ENCODE results near the gene GID4. TPM values are rescaled to one million over a fixed set of nuclear protein-coding genes. Genes with fewer than 3 reads are reported as not detected.

GID4 gene
- total RNA-seq, 2 experiments from 2014 or later = 6.1 to 6.2 TPM

DNA sequence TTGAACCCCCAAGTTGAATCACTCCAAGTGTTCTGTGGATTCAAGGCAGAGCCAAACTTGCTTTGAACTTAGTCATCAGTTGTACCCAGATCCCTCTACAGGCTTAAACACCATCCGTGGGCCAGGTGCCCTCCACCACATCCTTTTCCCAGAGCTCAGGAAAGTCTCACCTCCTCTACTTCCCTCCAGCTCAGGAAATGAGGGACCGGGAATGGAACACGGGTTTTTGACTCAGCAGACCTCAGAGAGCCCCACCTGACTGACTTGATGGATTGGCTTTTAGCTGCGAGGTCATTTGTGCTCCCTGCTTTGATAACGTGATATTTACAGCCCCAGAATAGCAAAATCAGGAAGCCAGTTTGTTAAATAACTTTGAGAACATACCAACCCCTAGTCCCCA, 20.1 kb downstream of the GID4 start:
- Mint-ChIP-seq H3K9me3 (no peaks in the 10 kb centered on the region), H3K27ac (no peak overlapping the region), H3K4me1 (ENCODE audit: low read depth) (no peaks in the 10 kb centered on the region), H3K27me3 (no peaks in the 10 kb centered on the region), H3K36me3 (peaks cover 3% of the 10 kb centered on the region), H3K4me3 (no peak overlapping the region)
- intact Hi-C loops (cut with micrococcal nuclease) = no loop called here
- POLR2A ChIA-PET = no interaction called here
- CTCF ChIA-PET = no interaction called here
- DNase-seq = no peak

DNA sequence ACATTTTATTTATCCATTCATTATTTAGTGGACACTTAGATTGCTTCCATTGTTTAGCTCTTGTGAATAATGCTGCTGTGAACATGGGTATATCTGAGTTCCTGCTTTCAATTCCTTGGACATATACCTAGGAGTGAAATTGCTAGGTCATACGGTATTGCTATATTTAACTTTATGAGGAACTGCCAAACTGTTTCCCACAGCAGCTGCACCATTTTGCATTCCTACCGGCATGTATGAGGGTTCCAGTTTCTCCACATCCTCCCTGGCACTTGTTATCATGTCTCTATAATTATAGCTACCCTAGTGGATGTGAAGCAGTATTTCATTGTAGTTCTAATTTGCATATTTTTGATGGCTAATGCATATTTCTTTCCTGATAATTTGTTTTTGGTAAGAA, 24.8 kb downstream of the GID4 start:
- Mint-ChIP-seq H3K27ac (no peak overlapping the region), H3K9me3 (no peaks in the 10 kb centered on the region), H3K4me1 (ENCODE audit: low read depth) (no peaks in the 10 kb centered on the region), H3K36me3 (peaks cover 5% of the 10 kb centered on the region), H3K27me3 (no peaks in the 10 kb centered on the region), H3K4me3 (no peak overlapping the region)
- POLR2A ChIA-PET = no interaction called here
- CTCF ChIA-PET = no interaction called here
- intact Hi-C loops (cut with micrococcal nuclease) = no loop called here
- no peak for DNase-seq

DNA sequence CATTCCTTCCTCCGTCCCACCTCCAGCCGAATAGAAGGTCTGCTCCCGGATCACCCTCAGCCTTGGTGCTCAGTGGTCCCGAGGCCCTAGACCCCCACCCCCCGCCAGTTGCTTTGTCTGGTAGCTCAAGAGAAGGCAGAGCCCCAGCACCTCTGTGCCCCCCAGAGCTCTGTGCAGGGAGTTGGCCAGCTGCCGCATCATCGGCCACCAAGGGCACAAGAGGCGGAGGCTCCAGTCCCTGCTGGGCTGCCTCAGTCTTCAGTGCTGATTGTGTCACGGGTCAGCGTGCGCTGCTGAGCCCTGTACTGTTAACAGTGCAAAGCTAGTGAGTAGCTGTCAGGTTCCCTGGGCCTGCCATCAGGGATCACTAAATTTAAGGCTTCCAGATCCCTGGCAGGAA, 26.3 kb downstream of the GID4 start:
- Mint-ChIP-seq H3K27me3 (no peaks in the 10 kb centered on the region), H3K27ac (no peak overlapping the region), H3K4me3 (no peak overlapping the region), H3K4me1 (ENCODE audit: low read depth) (no peaks in the 10 kb centered on the region), H3K36me3 (peaks cover 5% of the 10 kb centered on the region), H3K9me3 (no peaks in the 10 kb centered on the region)
- no peak for DNase-seq
- ChIA-PET CTCF (no interaction called here), POLR2A (no interaction called here)
- intact Hi-C loops (cut with micrococcal nuclease) = no loop called here

DNA sequence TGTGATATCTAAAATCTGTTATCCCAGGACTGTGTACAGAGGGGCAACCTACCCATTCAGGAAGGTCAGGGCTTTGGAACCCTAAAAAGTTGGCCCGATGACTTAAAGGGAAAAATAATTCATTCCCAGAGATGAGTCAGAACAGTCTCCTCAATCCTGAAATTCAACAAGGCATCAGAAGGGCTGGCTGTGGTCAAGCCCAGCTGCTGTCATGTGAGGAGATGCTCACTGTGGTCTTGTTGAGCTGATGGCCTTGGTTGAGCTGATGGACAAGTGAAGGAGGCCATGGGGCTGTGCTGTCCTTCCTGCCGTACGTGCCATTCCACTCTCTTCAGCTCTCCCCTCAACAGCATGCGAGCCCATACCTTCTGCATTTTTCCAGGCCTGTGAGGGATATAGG, 27.7 kb downstream of the GID4 start:
- no peak overlapping the region for H3K27ac Mint-ChIP-seq
- H3K4me3 Mint-ChIP-seq = no peak overlapping the region
- H3K9me3 Mint-ChIP-seq = no peaks in the 10 kb centered on the region
- DNase-seq = no peak
- H3K36me3 Mint-ChIP-seq = peaks cover 5% of the 10 kb centered on the region
- POLR2A ChIA-PET = no interaction called here
- intact Hi-C loops (cut with micrococcal nuclease) = no loop called here
- peaks cover under 1% of the 10 kb centered on the region for H3K27me3 Mint-ChIP-seq
- peaks cover 6% of the 10 kb centered on the region for H3K4me1 Mint-ChIP-seq (ENCODE audit: low read depth)
- CTCF ChIA-PET = no interaction called here

DNA sequence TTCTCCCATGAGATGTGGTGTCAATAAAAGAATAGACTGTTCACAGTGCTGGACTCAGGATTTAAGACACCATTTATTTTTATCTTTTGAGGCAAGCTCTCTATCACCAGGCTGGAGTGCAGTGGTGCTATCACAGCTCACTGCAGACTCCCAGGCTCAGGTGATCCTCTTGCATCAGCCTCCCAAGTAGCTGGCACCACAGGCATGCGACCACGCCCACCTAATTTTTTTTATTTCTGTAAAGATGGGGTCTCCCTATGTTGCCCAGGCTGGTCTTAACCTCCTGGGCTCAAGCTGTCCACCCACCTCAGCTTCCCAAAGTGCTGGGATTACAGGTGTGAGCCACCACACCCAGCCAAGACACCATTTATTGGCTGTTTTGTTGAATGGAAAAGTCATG, 29.9 kb downstream of the GID4 start:
- no peak for DNase-seq
- H3K4me3 Mint-ChIP-seq = no peak overlapping the region
- no peak overlapping the region for H3K27ac Mint-ChIP-seq
- POLR2A ChIA-PET = interaction anchor here (1.5 kb wide), 1 partner anchor 40 kb away, joined by 3 read pairs; no protein-coding TSS in a partner anchor
- H3K9me3 Mint-ChIP-seq = no peaks in the 10 kb centered on the region
- peaks cover 6% of the 10 kb centered on the region for H3K4me1 Mint-ChIP-seq (ENCODE audit: low read depth)
- peaks cover 5% of the 10 kb centered on the region for H3K36me3 Mint-ChIP-seq
- CTCF ChIA-PET = interaction anchor here (1.2 kb wide), 1 partner anchor 23 kb away, joined by 3 read pairs; no protein-coding TSS in a partner anchor
- intact Hi-C loops (cut with micrococcal nuclease) = no loop called here
- H3K27me3 Mint-ChIP-seq = peaks cover 3% of the 10 kb centered on the region

DNA sequence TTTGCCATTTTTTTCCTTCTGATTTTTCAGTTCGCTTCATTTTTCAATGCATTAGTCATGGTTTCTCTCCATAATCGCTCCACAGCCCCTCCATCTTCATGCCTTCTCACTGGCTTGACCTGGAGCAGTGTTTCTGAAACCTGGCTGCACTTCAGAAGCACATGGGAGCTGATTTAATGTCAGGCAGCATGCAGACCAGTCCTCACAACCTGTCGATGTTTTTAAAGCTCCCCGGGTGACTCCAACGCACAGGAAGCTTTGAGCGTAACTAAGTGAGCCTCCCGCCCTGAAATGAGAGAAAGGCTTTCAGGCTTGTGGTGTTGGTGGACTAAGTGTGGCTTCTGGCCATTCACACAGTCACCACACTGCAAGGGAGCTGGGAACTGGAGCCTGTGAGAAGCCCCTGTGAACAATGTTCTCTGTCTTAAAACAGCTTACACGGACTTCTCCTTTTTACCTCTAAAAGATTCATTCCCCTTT, 31.7 kb downstream of the GID4 start:
- Mint-ChIP-seq H3K27ac (no peak overlapping the region), H3K36me3 (no peaks in the 10 kb centered on the region), H3K4me1 (ENCODE audit: low read depth) (peaks cover 6% of the 10 kb centered on the region), H3K27me3 (peaks cover 7% of the 10 kb centered on the region), H3K9me3 (no peaks in the 10 kb centered on the region), H3K4me3 (no peak overlapping the region)
- DNase-seq = peak; percentile 18
- CTCF ChIA-PET = no interaction called here
- POLR2A ChIA-PET = interaction anchor here (1.2 kb wide), 1 partner anchor 11 kb away, joined by 3 read pairs; no protein-coding TSS in a partner anchor
- intact Hi-C loops (cut with micrococcal nuclease) = no loop called here

DNA sequence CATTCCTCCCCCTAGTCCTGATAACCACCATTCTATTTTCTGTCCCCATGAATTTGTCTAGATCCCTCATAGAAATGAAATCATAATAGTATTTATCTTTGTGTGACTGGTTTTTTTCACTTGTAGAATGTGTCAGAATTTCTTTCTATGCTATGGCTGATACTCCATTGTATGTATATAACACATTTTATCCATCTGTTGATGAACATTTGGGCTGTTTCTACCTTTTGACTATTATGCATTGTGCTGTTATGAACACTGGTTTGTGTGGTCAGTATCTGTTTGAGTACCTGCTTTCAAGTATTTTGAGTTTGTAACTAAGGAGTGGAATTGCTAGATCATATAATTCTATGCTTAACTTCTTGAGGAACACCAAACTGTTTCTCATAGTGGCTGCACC, 32.5 kb downstream of the GID4 start:
- Mint-ChIP-seq H3K9me3 (no peaks in the 10 kb centered on the region), H3K27me3 (peaks cover 7% of the 10 kb centered on the region), H3K4me1 (ENCODE audit: low read depth) (peaks cover 6% of the 10 kb centered on the region), H3K36me3 (no peaks in the 10 kb centered on the region), H3K4me3 (no peak overlapping the region), H3K27ac (no peak overlapping the region)
- POLR2A ChIA-PET = interaction anchor here (1.2 kb wide), 1 partner anchor 10 kb away, joined by 3 read pairs; no protein-coding TSS in a partner anchor
- DNase-seq = no peak
- CTCF ChIA-PET = no interaction called here
- intact Hi-C loops (cut with micrococcal nuclease) = no loop called here

DNA sequence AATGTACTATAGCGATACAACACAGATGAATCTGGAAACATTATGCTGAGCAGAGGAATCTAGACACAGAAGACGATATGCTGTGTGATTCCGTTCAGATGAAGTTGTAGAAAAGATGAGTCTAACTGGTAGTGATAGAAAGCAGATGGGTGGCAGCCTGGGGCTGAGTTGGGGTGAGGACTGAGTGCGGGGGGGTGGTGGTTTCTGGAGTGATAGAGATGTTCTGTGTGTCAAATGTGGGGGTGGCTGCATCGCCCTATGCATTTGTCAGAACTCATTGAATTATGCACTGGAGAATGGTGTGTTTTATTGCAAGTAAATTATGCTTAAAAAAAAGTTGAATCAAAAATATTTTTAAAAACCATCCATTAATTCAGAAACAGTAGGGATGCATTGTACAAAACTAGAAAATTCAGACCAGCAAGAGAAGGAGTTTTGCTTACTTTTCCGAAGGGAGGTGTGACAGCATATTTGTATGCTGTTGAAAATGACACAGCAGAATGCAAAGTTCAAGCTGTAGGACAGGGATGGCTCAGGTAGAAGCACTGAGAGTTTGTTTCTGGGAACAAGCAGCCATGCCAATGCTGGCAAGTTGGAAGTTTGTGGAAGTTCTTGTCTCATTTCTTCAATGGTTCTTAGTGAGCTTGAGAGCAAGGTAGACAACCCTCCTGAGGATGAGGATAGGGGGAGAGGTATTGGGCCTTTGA, 35.5 kb downstream of the GID4 start:
- H3K36me3 Mint-ChIP-seq = no peaks in the 10 kb centered on the region
- POLR2A ChIA-PET = no interaction called here
- no peaks in the 10 kb centered on the region for H3K9me3 Mint-ChIP-seq
- intact Hi-C loops (cut with micrococcal nuclease) = no loop called here
- DNase-seq = no peak
- no peak overlapping the region for H3K4me3 Mint-ChIP-seq
- CTCF ChIA-PET = no interaction called here
- no peak overlapping the region for H3K27ac Mint-ChIP-seq
- H3K27me3 Mint-ChIP-seq = peaks cover 15% of the 10 kb centered on the region
- H3K4me1 Mint-ChIP-seq (ENCODE audit: low read depth) = peaks cover 6% of the 10 kb centered on the region

DNA sequence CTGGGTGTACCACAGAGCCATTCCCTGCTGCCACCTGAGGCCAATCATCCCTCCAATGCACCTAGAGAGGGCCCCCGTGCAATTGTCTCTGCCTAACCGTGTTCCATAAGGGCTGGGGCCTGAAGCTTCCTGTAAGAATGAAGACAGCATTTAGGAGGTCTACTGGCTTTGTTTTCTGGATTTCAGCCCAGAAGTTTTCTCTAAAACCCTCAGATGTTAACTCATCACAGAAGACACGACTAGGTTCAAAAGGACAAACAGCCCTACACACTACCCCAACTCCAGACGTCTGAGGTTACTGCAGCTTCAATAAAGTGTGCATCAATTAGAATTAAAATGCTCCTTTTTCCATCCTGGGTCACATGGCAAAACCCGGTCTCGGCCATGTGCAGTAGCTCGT, 37.7 kb downstream of the GID4 start:
- H3K4me3 Mint-ChIP-seq = no peak overlapping the region
- no peaks in the 10 kb centered on the region for H3K4me1 Mint-ChIP-seq (ENCODE audit: low read depth)
- CTCF ChIA-PET = no interaction called here
- peaks cover 15% of the 10 kb centered on the region for H3K27me3 Mint-ChIP-seq
- H3K9me3 Mint-ChIP-seq = no peaks in the 10 kb centered on the region
- intact Hi-C loops (cut with micrococcal nuclease) = no loop called here
- no peaks in the 10 kb centered on the region for H3K36me3 Mint-ChIP-seq
- H3K27ac Mint-ChIP-seq = no peak overlapping the region
- POLR2A ChIA-PET = no interaction called here
- DNase-seq = no peak

DNA sequence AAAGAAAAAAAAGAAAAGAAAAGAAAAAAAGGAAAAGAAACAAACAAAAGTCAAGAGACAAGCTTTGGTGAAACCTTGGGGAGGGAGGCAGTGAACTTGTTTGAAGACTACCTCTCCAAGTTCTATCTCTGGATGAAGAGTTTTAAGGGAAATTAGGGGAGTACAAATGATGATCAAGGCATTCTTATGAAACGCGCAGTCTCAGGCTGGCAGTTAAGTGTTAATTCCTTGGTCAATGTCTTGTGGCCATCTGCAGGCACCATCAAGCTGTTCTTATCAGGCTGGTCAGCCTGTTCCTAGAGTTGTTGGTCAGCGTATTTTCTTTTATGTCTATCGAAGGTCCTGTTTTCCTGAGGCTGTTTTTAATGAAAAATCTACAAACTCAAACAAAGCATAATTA, 40.3 kb downstream of the GID4 start:
- POLR2A ChIA-PET = no interaction called here
- CTCF ChIA-PET = no interaction called here
- intact Hi-C loops (cut with micrococcal nuclease) = no loop called here

DNA sequence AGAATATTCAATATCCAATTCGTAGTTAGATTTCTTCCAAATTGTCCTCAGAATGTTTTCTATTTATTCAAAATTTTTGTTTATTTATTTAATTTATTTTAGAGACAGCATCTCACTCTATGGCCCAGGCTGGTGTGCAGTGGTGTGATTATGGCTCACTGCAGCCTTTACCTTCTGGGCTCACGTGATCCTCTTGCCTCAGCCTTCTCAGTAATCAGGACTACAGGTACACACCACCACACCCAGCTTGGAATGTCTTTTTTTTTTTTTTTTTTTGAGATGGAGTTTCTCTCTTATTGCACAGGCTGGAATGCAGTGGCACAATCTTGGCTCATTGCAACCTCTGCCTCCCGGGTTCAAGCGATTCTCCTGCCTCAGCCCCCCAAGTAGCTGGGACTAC, 45.0 kb downstream of the GID4 start:
- ChIA-PET POLR2A (no interaction called here), CTCF (no interaction called here)
- Mint-ChIP-seq H3K27me3 (peaks cover 6% of the 10 kb centered on the region), H3K4me1 (ENCODE audit: low read depth) (peaks cover 13% of the 10 kb centered on the region), H3K9me3 (no peaks in the 10 kb centered on the region), H3K27ac (no peak overlapping the region), H3K36me3 (no peaks in the 10 kb centered on the region), H3K4me3 (no peak overlapping the region)
- intact Hi-C loops (cut with micrococcal nuclease) = no loop called here
- no peak for DNase-seq

More for the DNA sequence above, 40.3 kb downstream of the GID4 start:
- H3K27me3 Mint-ChIP-seq = peaks cover 12% of the 10 kb centered on the region
- no peaks in the 10 kb centered on the region for H3K4me1 Mint-ChIP-seq (ENCODE audit: low read depth)
- no peaks in the 10 kb centered on the region for H3K36me3 Mint-ChIP-seq
- no peak overlapping the region for H3K27ac Mint-ChIP-seq
- no peak for DNase-seq
- H3K4me3 Mint-ChIP-seq = no peak overlapping the region
- H3K9me3 Mint-ChIP-seq = no peaks in the 10 kb centered on the region

DNA sequence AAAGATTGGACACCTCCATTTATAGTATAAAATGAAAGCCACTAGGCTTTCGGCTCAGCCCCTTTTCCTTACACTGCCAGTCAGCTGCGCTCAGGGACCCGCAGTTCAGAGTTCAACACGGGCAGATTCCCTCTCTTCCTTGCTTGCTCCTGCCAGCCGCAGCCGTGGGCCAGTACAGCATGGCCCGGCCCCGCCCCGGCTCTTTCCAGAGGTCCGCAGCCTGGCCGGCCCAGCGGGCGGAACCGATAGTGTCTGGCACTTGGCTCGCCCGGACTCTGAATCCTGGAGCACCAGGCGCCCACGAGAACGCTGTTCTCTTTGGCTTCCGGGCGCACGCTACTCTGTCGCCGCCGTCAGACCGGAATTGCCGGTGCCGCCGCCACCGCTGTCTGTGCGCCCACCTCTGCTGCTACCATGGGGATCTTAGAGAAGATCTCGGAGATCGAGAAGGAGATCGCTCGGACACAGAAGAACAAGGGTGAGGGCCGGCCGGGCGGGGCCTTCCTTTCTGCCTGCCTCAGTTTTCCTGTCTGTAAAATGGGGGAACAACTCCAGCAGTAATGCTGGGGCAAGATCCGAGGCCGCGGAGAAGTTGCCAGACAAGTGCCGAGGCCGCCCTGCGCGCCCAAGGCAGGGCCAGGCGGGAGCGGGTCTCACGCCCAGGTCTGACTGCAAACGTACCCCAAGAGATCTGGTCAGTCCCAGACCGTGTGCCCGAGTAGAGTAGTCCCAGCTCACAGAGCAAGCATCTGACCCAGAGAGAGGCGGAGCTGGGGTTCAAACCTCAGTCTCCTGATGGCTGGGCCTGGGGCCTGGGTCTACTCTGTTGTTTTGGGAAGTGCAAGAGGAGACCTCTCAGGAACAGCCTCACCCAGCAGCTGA, 48.6 kb downstream of the GID4 start, which contains the start of gene DRG2:
DRG2 (plus strand) TSS at position 339 of the 882 bp plus-strand sequence; CDS start at position 415, 76 bp downstream.
- ChIA-PET CTCF (no interaction called here), POLR2A (interaction anchor here (1.0 kb wide), 1 partner anchor 11 kb away, joined by 4 read pairs; no protein-coding TSS in a partner anchor)
- peak within 1 kb of the TSS; percentile 99 for H3K4me3 Mint-ChIP-seq
- H3K27ac Mint-ChIP-seq = peak within 1 kb of the TSS; percentile 94
- peaks cover 5% of the 10 kb centered on the region for H3K36me3 Mint-ChIP-seq
- DNase-seq = peak; percentile 93
- no peaks in the 10 kb centered on the region for H3K9me3 Mint-ChIP-seq
- H3K4me1 Mint-ChIP-seq (ENCODE audit: low read depth) = peaks cover 25% of the 10 kb centered on the region
- no peaks in the 10 kb centered on the region for H3K27me3 Mint-ChIP-seq
- intact Hi-C loops (cut with micrococcal nuclease) = loop anchor here (1.0 to 5.0 kb wide), 2 partner anchors 49 to 94 kb away; partner anchors contain the start of genes ALKBH5, ATPAF2 and GID4

Data from activated CD4-positive, alpha-beta memory T cell treated with anti-CD3 and anti-CD28 coated beads for 36 hours (primary cell).